NB4 (cell line): ENCODE results near the gene ASAP2.

Source experiments
- DNase-seq: peaks from one replicate; pipeline ENCODE4 v3.0.0; 2010; ENCODE audit warnings: low read depth
- H3K4me3 ChIP-seq: one replicate; pipeline ENCODE4 v1.5.1; 2011; ENCODE audit warnings: mild to moderate bottlenecking, low read depth, low read length, moderate library complexity
- MYC ChIP-seq: IDR thresholded peaks from 2 replicates; pipeline ENCODE4 v1.6.1; 2011; ENCODE audit warnings: low read depth, low read length
- POLR2A ChIP-seq: IDR thresholded peaks from 2 replicates; pipeline ENCODE4 v1.6.1; 2011; ENCODE audit warnings: mild to moderate bottlenecking; ENCODE audit not compliant: insufficient read length; ENCODE audit errors: extremely low read depth
- TF ChIP-seq, protein P1 (sequence below): IDR thresholded peaks from 2 replicates; pipeline ENCODE4 v1.6.1; 2011; ENCODE audit warnings: low read depth, low read length
- TF ChIP-seq, protein P2 (sequence below): IDR thresholded peaks from one replicate; pipeline ENCODE4 v1.5.1; 2012; ENCODE audit warnings: low read depth, low read length

ASAP2 gene

DNA sequence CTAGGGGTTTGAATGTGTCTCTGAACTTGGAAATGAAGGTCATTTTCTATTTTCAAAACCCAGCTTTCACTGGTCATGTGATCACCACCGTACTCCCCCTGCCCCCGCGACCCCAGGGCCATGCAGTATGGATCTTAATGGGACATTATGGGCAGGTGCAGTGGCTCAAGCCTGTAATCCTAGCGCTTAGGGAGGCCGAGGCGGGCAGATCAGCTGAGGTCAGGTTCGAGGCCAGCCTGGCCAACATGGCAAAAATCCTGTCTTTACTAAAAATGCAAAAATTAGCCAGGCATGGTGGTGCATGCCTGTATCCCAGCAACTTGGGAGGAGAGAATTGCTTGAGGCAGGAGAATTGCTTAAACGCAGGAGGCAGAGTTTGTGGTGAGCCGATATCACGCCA, 139.4 kb downstream of the ASAP2 start:
- DNase-seq: no peak
- TF ChIP-seq, protein P1, sequence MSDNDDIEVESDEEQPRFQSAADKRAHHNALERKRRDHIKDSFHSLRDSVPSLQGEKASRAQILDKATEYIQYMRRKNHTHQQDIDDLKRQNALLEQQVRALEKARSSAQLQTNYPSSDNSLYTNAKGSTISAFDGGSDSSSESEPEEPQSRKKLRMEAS: no peak
- no peak overlapping the region for H3K4me3 ChIP-seq

DNA sequence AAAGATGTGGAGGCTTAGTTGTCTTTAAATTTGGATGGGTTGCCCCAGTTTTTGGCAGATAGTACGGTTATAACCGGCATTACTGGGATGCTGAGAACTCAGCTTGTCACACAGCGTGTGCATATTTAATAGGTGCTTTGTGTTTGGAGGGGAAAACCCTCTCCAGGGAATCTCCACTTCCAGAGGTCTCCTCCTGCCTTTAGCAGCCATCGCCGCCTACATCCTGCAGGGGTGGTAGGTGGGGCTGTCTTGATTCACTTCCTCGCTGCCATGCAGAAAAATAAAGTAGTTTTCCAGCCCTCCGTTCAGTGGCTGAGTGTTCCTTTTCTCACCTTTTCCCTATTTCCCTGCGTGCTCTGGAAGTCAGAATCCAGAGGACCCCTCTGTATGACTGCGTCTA, 140.3 kb downstream of the ASAP2 start:
- H3K4me3 ChIP-seq: no peak overlapping the region
- TF ChIP-seq POLR2A (no peak), MYC (no peak)
- TF ChIP-seq, protein P2, sequence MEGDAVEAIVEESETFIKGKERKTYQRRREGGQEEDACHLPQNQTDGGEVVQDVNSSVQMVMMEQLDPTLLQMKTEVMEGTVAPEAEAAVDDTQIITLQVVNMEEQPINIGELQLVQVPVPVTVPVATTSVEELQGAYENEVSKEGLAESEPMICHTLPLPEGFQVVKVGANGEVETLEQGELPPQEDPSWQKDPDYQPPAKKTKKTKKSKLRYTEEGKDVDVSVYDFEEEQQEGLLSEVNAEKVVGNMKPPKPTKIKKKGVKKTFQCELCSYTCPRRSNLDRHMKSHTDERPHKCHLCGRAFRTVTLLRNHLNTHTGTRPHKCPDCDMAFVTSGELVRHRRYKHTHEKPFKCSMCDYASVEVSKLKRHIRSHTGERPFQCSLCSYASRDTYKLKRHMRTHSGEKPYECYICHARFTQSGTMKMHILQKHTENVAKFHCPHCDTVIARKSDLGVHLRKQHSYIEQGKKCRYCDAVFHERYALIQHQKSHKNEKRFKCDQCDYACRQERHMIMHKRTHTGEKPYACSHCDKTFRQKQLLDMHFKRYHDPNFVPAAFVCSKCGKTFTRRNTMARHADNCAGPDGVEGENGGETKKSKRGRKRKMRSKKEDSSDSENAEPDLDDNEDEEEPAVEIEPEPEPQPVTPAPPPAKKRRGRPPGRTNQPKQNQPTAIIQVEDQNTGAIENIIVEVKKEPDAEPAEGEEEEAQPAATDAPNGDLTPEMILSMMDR: no peak
- TF ChIP-seq, protein P1: no peak
- no peak for DNase-seq

DNA sequence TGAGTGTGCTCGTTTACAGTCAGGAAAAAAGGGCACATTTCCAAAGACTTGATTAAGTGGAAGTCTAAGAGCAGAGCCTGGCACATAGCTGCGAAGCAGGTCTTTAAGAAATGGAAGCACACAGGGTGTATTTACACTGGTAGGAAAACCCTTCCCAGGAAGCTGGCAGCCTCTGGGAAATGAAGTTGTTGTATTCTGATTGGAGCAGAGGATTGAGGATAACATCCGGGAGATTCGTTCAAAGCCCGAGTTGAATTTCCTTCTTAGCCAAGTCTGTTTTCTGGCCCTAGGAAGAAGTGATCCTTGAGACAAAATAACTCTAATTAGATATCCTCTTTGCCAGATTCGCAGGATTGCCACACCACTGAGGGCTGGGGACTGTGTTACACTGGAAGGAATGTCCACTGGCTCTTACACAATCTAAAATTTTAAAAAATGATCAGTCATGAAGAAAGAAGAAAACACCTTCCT, 140.8 kb downstream of the ASAP2 start:
- no peak overlapping the region for H3K4me3 ChIP-seq
- DNase-seq: no peak
- no peak for TF ChIP-seq POLR2A
- TF ChIP-seq, protein P2: no peak

DNA sequence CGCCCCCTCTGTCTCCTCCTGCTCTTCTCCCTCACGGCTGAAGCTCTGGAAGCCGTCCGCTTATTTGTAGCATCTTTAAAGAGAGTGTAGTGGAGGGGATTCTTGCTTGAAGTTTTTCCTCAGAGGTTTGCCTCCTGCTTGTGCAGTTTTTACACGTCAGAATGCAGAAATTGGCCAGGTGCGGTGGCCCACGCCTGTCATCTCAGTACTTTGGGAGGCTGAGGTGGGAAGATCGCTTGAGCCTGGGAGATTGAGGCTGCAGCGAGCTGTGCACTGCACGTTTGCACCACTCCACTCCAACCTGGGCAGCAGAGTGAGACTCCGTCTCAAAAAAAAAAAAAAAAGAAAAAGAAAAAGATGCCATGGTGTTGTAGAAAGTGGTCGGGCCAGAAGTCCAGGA, 147.7 kb downstream of the ASAP2 start:
- no peak overlapping the region for H3K4me3 ChIP-seq
- TF ChIP-seq MYC: no peak
- DNase-seq: no peak

DNA sequence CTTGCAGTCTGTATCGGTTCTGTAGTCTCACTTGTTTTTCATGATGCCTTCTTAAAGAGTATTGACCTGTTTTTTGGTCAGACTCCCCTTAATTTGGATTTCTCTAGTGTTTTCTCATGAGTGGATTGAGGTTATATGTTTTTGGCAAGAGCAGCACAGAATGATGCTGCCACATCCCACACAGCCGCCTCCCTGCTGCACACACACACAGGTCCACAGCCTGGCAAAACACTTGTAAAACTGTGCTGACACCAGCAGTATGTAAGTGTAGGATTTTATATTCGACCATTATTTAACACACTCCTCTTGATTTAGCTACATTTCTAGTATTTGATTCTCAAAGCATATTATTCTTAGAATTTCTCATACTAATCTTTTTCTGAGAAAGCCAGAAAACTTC, 148.7 kb downstream of the ASAP2 start:
- DNase-seq: no peak
- TF ChIP-seq, protein P1: no peak
- TF ChIP-seq MYC (no peak), POLR2A (no peak)
- TF ChIP-seq, protein P2: no peak
- no peak overlapping the region for H3K4me3 ChIP-seq

DNA sequence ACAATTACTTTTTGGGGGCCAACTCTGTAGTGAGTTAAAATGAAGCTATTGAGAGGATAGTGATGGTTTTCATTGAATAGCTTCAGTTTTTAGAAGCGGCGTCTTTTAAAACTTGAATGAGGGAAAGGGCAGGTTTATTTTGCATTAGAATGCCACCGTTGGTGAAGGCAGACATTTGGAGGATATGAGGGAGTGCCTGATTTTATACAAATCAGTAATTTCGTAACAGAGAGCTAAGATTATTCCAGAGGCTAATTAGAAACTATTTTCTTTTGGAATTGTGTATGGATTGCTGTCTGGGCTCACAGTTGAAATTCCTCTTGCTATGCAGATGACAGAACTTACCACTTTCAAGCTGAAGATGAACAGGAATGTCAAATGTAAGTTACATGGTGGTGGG, 149.1 kb downstream of the ASAP2 start:
- no peak for DNase-seq
- TF ChIP-seq MYC: no peak
- no peak for TF ChIP-seq POLR2A
- TF ChIP-seq, protein P1: no peak
- TF ChIP-seq, protein P2: no peak
- no peak overlapping the region for H3K4me3 ChIP-seq

DNA sequence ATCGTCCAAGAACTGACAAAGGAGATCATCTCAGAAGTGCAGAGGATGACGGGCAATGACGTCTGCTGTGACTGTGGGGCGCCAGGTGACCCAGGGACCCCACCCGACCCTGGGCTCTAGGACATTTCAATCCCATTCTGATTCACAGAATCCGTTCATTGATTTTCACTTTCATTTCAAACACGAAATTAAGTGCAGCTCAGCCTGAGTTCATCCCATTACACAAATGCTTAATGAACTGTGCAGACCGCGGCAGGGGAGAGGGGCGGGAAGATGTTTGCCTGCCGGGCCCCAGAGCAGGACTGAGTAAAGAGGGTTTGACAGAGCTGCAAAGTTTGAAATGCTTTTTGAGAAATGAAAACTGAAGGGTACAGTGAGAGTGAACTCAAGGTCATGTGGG, 149.6 kb downstream of the ASAP2 start:
- DNase-seq: no peak
- TF ChIP-seq POLR2A (no peak), MYC (no peak)
- TF ChIP-seq, protein P1: no peak
- TF ChIP-seq, protein P2: no peak
- H3K4me3 ChIP-seq: no peak overlapping the region
